ENCODE data around the gene FRMD7.

DNA sequence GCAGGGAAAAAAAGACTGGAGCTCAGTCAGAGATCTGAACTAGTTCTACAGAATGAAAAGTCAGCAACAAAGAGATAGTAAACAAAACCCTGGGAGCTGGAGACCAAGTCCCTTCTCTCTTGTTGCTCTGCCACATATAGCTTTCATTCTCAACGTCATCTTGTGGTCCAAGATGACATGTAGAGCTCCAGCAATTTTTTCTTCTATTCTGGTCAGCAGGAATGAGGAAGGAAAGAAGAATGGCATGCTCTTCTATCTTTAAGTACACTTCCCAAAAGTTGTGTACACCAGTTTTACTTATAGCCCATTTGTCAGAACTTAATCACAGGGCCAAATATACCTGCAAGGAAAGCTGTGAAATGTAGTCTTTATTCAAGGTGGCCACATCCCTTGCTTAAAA, 45.8 kb upstream of the FRMD7 start:
- TF ChIP-seq, protein P1, sequence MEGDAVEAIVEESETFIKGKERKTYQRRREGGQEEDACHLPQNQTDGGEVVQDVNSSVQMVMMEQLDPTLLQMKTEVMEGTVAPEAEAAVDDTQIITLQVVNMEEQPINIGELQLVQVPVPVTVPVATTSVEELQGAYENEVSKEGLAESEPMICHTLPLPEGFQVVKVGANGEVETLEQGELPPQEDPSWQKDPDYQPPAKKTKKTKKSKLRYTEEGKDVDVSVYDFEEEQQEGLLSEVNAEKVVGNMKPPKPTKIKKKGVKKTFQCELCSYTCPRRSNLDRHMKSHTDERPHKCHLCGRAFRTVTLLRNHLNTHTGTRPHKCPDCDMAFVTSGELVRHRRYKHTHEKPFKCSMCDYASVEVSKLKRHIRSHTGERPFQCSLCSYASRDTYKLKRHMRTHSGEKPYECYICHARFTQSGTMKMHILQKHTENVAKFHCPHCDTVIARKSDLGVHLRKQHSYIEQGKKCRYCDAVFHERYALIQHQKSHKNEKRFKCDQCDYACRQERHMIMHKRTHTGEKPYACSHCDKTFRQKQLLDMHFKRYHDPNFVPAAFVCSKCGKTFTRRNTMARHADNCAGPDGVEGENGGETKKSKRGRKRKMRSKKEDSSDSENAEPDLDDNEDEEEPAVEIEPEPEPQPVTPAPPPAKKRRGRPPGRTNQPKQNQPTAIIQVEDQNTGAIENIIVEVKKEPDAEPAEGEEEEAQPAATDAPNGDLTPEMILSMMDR (IDR thresholded peaks at IDR 0.05): no peak
- TF ChIP-seq POLR2A (IDR thresholded peaks at IDR 0.05): no peak

Measured in stomach (tissue), 4 donors.